SK-N-DZ (cell line): ENCODE data around the gene ZBTB7A.

ENCODE experiments used
- DNase-seq: peaks from one replicate; pipeline ENCODE4 v3.0.0-alpha.2; 2015; ENCODE audit warnings: low spot score

ZBTB7A gene

GRCh38 chr19:4036576-4037300, 30.0 kb downstream of the ZBTB7A start:
- DNase-seq = no peak

DNA sequence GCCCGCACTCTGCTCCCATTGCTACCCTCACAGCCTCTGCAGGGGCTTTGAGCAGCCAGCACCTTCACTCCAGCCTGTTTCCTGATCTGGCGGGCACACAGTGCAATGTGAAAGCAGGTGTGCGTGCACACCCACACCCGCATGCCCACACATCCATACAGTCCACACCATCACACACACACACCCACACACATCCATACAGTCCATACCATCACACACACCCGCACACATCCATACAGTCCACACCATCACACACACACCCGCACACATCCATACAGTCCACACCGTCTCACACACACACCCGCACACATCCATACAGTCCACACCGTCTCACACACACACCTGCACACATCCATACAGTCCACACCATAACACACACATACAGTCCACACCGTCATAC, 31.1 kb downstream of the ZBTB7A start:
- no peak for DNase-seq

DNA sequence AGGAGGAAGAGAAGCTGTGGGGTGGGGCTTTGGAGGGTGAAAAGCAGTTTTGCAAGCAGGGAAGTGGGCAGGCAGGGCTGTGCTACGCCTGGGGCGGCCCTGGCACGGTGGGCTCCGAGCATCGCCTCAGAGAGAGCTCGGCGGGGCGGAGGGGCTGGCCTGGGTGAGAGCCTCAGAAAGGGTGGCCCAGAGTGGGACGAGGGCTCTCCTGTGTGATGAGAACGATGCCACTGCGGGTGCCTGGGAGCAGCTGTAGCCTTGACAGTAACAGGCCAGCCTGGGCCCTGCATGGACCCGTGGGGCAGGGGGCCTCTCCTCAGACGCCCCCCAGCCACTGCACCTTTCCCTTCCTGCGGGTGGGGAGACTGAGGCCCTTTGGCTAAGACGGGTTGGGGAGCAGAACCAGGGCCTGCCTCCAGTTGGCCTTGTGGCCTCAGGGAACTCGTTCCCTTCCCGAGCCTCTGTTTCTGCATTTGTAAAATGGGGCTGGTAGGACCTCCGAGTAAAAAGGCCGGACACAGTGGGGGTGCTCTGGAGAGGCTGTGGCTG, 31.6 kb downstream of the ZBTB7A start:
- no peak for DNase-seq

GRCh38 chr19:4034048-4035017, 32.4 kb downstream of the ZBTB7A start:
- DNase-seq = no peak

DNA sequence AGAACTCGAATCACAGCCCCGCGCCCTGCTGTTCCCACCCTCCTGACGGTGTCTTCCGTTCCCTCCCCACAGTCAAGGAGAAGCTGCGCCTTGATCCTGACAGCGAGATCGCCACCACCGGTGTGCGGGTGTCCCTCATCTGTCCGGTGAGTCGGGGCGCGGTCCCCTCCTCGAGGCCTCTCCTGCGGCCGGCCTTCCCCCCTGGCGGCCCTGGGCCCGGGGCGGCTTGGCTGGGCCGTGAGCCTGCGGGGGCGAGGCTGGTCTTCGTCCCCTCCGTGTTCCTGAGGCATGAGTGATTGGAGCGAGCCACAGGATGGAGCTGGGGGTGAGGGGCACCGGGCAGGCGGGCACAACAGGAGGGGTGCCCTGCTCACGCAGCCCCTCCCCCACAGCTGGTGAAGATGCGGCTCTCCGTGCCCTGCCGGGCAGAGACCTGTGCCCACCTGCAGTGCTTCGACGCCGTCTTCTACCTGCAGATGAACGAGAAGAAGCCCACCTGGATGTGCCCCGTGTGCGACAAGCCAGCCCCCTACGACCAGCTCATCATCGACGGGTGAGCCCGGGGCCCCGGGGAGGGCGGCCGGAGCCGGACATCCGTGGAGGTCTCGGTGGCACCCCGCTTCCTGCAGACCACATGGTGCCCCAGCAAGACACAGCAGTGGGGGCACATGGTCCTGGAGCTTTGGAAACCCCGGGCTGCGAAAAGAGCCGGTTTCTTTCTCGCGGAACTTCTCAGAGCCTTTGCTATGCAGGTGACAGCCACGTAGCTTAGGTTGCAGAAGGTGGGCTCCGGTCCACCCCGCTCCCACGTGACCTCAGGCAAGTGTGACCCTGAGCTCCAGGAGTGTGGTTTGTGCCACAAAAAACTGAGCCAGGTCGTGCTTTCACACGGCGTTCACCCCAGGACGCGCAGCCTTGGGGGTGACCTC, 33.4 kb downstream of the ZBTB7A start:
- no peak for DNase-seq

DNA sequence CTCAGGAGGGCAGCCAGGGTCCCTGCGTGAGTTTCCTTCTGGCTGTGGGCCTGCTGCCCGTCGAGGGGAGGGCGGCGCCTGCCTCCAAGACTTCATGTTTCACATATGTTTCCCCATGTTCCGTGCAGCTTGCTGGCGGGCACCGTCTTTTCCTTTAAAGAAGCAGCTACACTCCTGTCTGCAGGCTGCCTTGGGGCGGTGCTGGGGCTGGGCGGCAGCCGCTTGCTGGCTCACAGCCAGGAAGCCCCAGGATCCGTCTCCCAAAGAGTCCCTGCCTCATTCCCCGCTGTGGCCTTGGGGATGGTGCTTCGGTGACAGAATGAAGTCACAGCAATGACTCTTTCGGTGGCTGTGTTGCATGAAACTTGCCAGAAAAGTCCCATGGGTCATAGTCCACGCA, 34.3 kb downstream of the ZBTB7A start:
- DNase-seq = no peak

- no peak for DNase-seq
Measured at GRCh38 chr19:4031420-4031819, 35.3 kb downstream of the ZBTB7A start.

DNA sequence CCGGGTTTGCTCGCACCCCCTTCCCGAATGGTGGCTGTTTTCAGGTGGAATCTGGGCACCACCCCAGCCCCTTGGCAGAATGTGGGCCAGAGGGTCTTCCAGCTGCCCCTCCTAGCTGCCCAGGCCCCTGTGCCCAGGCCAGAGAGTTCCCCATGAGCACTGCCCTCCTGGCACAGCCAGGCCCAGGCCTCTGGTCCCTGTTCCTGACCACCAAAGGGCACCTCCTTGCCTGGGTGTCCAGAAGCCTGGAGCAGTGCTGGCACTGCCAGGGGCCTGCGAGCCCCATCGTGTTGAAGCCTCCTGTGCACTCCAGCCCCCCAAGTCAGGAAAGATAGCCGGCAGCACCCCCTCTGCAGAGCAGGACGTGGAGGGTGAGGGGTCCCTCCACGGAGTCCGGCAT, 35.7 kb downstream of the ZBTB7A start:
- DNase-seq = no peak

DNA sequence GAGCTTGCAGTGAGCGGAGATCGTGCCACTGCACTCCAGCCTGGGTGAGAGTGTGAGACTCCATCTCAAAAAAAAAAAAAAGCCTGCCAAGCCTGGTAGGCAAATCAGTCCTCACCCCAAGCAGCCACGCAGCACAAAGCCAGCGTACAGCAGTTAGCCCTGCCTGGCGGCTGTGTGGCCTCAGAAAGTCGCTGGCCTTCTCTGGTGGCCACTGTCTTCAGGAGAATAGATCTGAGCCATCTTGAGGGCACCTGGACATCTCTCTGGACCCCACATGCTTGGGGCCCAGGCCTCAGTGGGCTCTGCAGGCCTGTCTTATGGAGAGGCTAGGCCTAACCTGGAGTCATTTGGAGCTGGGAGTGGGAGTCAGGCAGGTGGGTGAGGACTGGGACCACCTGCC, 36.1 kb downstream of the ZBTB7A start:
- no peak for DNase-seq

GRCh38 chr19:4029247-4029614, 37.5 kb downstream of the ZBTB7A start:
- DNase-seq = no peak

- no peak for DNase-seq
Measured at GRCh38 chr19:4028334-4029246, 38.1 kb downstream of the ZBTB7A start.

GRCh38 chr19:4027146-4027545, 39.6 kb downstream of the ZBTB7A start:
- DNase-seq = no peak

- no peak for DNase-seq
Measured at GRCh38 chr19:4025317-4025716, 41.4 kb downstream of the ZBTB7A start.

DNA sequence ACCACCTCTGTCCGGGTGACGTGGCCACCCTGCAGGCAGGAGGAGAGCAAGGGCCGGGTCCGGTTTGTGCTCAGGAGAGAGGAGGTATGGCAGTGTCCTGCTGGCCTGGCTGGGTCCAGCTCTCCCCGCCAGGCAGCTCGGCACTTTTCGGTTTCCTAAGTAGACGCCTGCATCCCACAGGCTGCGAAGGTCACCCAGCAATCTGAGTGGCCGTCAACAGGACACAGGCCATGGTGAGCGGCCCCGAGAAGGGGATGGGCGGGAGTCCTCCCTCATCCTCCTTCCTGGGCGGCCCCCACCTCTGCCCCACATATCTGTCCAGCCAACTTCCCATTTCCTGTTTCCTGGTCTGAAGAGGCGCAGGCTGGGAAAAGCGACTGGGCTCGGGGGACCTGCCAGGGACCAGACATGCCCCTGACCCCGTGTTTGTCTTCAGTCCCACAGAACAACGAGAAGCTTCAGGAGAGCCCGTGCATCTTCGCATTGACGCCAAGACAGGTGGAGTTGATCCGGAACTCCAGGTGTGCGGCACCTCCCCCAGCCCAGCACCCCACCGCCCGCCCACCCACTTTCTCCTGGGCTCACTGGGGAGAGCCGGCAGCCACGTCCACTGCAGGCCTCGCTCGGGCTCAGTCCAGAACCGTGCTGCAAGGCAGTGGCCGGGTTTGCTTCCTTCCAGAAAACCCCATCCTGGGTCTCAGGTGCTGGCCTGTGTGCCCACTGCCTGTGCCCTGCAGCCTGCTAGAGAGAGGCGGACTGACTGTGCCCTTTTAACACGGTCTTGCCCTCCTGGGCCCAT, 42.9 kb downstream of the ZBTB7A start:
- no peak for DNase-seq

- DNase-seq = no peak
Measured at GRCh38 chr19:4019578-4019977, 47.1 kb downstream of the ZBTB7A start.

- DNase-seq = no peak
Measured at GRCh38 chr19:4018775-4019504, 47.8 kb downstream of the ZBTB7A start.

DNA sequence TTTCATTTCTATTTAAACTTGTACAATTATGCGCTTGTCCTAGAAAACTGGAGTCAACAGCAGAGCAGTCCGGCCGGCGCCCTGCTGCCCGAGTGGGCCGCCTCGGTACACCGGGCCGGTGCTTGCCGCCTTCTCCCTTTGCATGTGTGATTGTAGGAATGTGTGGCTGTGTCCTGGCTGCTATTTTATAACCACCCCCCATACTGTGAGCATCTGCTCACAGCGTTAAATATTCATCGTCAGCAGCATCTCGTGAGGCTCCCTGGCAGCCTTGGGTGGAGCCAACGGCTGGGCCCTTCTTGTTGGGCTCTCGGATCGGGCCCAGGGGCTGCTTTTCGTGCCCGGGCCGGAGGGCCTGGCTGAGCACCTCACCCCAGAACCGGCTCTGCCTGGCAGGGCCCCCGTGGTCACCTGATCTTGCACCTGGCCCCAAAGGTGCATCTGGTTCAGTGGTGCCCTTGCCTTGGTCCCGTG, 48.5 kb downstream of the ZBTB7A start:
- DNase-seq = no peak

GRCh38 chr19:4016903-4017638, 49.6 kb downstream of the ZBTB7A start:
- DNase-seq = no peak
